ENCODE results near the gene MUSTN1.

Gene MUSTN1

GRCh38 chr3:52866427-52866826 is 31.6 kb upstream of the MUSTN1 start:
- TF ChIP-seq, protein P1, sequence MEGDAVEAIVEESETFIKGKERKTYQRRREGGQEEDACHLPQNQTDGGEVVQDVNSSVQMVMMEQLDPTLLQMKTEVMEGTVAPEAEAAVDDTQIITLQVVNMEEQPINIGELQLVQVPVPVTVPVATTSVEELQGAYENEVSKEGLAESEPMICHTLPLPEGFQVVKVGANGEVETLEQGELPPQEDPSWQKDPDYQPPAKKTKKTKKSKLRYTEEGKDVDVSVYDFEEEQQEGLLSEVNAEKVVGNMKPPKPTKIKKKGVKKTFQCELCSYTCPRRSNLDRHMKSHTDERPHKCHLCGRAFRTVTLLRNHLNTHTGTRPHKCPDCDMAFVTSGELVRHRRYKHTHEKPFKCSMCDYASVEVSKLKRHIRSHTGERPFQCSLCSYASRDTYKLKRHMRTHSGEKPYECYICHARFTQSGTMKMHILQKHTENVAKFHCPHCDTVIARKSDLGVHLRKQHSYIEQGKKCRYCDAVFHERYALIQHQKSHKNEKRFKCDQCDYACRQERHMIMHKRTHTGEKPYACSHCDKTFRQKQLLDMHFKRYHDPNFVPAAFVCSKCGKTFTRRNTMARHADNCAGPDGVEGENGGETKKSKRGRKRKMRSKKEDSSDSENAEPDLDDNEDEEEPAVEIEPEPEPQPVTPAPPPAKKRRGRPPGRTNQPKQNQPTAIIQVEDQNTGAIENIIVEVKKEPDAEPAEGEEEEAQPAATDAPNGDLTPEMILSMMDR (IDR thresholded peaks at IDR 0.05; ENCODE audit: low read depth, low read length) = no peak
- no peak overlapping the region for H3K4me3 ChIP-seq (ENCODE audit: low read depth, low read length)

GRCh38 chr3:52865994-52866393 is 31.2 kb upstream of the MUSTN1 start:
- TF ChIP-seq, protein P1 (IDR thresholded peaks at IDR 0.05; ENCODE audit: low read depth, low read length) = no peak

DNA sequence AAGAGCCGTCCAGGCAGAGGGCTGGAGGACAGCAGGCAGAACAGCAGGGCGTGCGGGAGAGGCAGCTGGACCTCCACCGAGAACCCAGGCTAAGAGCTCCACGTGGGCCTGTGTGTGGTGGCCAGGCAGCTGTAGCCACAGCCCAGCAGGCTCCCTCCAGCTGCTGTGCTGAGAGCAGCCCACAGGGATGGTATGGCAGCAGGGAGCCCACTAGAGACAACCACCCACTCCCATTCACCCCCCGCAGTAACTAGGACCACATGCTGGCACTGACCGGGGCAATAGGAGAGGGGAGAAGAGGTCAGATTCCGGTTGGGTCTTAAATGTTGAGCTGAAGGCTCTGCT is 25.6 kb upstream of the MUSTN1 start:
- TF ChIP-seq, protein P1 (IDR thresholded peaks at IDR 0.05; ENCODE audit: low read depth, low read length) = no peak
- H3K4me3 ChIP-seq (ENCODE audit: low read depth, low read length) = no peak overlapping the region

More at GRCh38 chr3:52865994-52866393, 31.2 kb upstream of the MUSTN1 start:
- no peak overlapping the region for H3K4me3 ChIP-seq (ENCODE audit: low read depth, low read length)

- no peak overlapping the region for H3K4me3 ChIP-seq (ENCODE audit: low read depth, low read length)
- TF ChIP-seq, protein P1 (IDR thresholded peaks at IDR 0.05; ENCODE audit: low read depth, low read length) = no peak
Observed at GRCh38 chr3:52859686-52860423, 25.0 kb upstream of the MUSTN1 start.

DNA sequence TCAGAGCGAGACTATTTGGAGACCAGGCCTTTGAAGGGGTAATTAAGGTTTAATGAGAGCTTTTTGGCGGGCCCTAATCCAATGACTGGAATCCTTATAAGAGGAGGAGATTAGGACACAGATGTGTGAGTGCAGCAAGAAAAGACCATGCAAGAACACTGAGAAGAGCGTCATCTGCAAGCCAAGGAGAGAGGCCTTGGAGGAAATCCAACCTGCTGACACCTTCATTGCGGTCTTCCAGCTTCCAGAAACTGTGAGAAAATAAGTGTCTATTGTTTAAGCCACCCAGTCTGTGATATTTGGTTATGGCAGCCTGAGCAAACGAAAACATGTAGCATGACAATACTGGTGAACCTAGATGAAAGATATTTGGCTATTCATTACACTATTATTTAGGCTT is 23.0 kb upstream of the MUSTN1 start:
- TF ChIP-seq, protein P1 (IDR thresholded peaks at IDR 0.05; ENCODE audit: low read depth, low read length) = no peak
- no peak overlapping the region for H3K4me3 ChIP-seq (ENCODE audit: low read depth, low read length)

DNA sequence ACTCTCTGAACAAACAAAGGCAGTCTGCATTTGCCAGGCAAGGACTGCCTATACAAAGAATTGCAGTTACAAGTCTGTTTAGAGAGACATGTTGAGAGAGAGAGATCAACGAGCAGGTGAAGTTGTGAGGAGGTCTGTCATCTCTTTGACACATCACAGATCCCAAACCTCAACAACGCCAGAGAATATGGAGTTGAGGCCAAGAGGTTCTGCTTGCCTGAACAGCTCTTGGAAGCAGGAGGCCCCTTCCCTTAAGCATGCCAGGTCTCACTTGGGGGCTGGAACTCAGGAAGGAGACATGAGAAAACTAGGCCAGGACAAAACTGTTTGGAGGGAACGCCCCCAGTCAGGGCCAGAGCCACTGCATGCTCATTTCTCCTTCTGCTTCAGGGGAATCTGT is 22.3 kb upstream of the MUSTN1 start:
- no peak overlapping the region for H3K4me3 ChIP-seq (ENCODE audit: low read depth, low read length)
- TF ChIP-seq, protein P1 (IDR thresholded peaks at IDR 0.05; ENCODE audit: low read depth, low read length) = no peak

DNA sequence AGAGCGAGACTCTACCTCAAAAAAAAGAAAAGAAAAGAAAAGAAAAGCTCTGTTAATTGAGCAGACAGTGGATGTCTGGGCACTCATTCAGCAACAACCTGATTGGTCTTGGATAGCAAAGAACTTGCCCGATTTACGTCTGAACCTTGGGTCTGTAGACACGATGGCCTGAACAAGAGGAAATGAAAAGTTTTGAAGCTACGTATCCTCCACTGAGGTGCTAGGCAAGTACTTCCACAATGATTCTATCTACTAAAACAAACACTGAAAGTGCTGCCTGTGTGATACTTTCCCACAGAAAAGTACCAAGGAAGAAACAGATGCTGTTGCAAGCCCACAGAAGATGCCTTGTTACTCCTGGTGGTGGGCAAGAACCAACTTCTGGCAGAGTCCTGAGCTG is 21.8 kb upstream of the MUSTN1 start:
- no peak overlapping the region for H3K4me3 ChIP-seq (ENCODE audit: low read depth, low read length)
- TF ChIP-seq, protein P1 (IDR thresholded peaks at IDR 0.05; ENCODE audit: low read depth, low read length) = no peak

Data from WI38 (cell line).